ENCODE results near the gene B9D1.

B9D1 gene

DNA sequence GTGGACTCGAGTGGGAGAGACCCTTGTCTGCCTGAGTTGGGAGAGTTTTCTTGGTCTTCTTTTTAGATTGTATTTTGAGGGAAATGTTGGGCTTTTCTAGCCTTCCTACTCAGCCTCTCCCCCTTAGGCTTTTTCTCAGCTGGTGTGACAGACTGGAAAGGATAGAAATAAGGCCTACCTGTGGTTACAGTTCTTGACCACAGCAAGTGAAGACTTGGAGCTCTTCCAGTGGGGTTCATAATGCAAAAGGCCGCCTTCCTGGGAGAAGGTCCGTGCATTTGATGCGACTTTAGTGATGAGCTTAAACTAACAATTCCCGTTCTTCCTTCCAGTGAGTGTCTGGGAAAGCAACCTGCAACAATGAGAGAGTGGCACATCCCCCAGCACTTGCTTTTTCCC, 56.8 kb downstream of the B9D1 start:
- no peak overlapping the region for H3K4me3 ChIP-seq (ENCODE audit: control insufficient read depth, low read depth, low read length)
- DNase-seq (ENCODE audit: low read depth), result no peak
- TF ChIP-seq, protein P1, sequence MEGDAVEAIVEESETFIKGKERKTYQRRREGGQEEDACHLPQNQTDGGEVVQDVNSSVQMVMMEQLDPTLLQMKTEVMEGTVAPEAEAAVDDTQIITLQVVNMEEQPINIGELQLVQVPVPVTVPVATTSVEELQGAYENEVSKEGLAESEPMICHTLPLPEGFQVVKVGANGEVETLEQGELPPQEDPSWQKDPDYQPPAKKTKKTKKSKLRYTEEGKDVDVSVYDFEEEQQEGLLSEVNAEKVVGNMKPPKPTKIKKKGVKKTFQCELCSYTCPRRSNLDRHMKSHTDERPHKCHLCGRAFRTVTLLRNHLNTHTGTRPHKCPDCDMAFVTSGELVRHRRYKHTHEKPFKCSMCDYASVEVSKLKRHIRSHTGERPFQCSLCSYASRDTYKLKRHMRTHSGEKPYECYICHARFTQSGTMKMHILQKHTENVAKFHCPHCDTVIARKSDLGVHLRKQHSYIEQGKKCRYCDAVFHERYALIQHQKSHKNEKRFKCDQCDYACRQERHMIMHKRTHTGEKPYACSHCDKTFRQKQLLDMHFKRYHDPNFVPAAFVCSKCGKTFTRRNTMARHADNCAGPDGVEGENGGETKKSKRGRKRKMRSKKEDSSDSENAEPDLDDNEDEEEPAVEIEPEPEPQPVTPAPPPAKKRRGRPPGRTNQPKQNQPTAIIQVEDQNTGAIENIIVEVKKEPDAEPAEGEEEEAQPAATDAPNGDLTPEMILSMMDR (conservative IDR thresholded peaks at IDR 0.05; ENCODE audit: control insufficient read depth, insufficient read depth, low read depth, low read length), result no peak

DNA sequence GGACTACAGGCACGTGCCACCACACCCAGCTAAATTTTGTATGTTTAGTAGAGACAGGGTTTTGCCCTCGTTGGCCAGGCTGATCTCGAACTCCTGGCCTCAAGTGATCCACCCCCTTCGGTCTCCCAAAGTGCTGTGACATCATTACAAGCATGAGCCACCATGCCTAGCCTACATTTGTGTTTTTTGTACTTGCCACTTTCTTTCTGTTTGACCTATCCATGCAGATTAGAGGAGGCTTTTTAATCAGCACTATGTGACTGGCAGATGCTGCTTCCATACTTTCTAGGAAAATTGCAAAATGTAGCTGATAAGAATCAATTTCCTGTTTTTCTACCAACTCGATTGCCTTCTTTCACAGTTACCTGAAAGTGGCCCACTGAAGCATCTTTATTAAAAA, 57.3 kb downstream of the B9D1 start:
- DNase-seq (ENCODE audit: low read depth), result no peak
- TF ChIP-seq, protein P1 (conservative IDR thresholded peaks at IDR 0.05; ENCODE audit: control insufficient read depth, insufficient read depth, low read depth, low read length), result no peak
- no peak overlapping the region for H3K4me3 ChIP-seq (ENCODE audit: control insufficient read depth, low read depth, low read length)

DNA sequence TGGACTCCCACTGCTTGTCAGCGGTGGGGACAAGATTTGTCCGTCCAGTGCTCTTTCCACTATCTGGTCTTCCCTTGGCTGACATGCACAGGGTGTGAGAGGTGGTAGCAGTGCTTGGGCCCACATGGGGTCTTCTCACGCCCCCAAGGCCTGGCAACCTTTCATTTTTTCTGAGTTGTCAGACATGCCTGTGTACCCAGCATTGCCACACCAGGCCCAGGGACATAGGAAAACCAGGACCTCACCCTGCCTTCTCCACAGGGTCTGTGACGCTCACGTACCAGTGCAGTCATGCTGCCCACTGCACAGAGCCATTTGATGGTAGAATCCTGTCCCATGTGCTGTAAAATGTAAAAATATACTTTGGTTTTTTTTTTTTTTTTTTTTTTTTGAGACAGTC, 57.8 kb downstream of the B9D1 start:
- no peak overlapping the region for H3K4me3 ChIP-seq (ENCODE audit: control insufficient read depth, low read depth, low read length)
- no peak for DNase-seq (ENCODE audit: low read depth)
- TF ChIP-seq, protein P1 (conservative IDR thresholded peaks at IDR 0.05; ENCODE audit: control insufficient read depth, insufficient read depth, low read depth, low read length), result no peak

DNA sequence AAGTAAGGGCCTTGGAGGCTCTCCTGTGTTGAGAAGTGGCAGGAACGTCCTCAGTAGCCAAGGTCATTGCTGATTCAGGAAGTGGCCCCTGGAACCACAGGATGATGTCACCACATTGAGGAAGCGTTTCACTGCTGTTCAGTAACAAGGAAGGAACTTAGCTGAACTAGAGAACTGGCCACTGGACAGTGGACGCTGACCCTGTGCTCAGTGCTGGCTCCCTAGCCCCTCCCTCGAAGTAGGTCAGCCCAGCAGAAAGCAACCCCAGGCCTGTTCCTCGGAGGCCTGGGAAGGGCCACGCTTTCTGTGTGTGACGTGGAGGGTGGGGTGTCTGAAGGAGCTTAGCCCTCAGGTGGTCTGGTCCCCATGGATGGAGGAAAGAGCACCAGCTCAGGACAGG, 58.3 kb downstream of the B9D1 start:
- no peak overlapping the region for H3K4me3 ChIP-seq (ENCODE audit: control insufficient read depth, low read depth, low read length)
- TF ChIP-seq, protein P1 (conservative IDR thresholded peaks at IDR 0.05; ENCODE audit: control insufficient read depth, insufficient read depth, low read depth, low read length), result no peak
- DNase-seq (ENCODE audit: low read depth), result peak; percentile 73

DNA sequence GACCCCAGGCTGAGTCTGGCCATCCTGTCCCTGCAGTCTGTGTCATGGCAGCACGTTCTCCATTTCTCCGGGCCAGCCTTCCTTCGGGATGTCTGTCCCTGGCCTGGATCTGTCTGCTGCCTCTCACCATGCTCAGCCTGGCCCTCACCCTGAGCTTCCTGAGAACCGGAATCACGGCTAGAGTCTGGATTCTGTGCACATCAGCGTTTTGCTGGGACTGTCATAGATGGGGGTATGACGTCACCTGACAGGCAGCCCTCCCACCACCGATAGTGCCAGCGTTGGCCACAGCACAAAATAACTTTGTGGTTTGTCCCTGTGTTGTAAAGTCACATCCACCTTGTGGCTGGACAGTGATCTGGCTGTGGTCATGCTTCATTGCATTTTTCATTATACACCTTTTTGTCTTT, 59.2 kb downstream of the B9D1 start:
- TF ChIP-seq, protein P1 (conservative IDR thresholded peaks at IDR 0.05; ENCODE audit: control insufficient read depth, insufficient read depth, low read depth, low read length), result no peak
- H3K4me3 ChIP-seq (ENCODE audit: control insufficient read depth, low read depth, low read length), result no peak overlapping the region
- no peak for DNase-seq (ENCODE audit: low read depth)

DNA sequence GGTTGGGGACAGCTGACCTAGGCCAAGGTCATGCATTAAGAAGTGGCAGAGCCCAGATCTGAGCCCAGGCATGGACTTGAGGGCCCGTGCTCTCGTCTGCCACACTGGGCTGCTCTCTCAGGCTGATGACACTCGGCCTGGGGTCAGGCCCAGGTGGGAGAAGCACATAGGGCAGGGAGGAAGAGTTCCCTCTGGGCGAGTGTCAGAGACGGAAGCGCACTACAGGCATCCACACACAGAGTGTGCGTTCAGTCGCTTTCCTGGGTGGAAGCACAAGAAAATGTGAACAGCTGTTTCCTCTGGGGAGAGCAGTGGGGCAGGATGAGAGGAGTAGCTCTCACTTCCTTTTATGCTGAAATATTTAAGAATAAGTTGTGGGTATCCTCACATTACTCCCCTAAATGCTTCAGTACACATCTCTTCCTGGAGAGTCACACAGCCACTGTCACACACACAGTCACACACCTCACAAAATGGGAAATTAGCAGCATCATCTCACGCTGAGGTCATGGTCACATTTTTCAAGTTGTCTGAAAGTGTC, 59.7 kb downstream of the B9D1 start:
- no peak for DNase-seq (ENCODE audit: low read depth)
- H3K4me3 ChIP-seq (ENCODE audit: control insufficient read depth, low read depth, low read length), result no peak overlapping the region
- TF ChIP-seq, protein P1 (conservative IDR thresholded peaks at IDR 0.05; ENCODE audit: control insufficient read depth, insufficient read depth, low read depth, low read length), result no peak

DNA sequence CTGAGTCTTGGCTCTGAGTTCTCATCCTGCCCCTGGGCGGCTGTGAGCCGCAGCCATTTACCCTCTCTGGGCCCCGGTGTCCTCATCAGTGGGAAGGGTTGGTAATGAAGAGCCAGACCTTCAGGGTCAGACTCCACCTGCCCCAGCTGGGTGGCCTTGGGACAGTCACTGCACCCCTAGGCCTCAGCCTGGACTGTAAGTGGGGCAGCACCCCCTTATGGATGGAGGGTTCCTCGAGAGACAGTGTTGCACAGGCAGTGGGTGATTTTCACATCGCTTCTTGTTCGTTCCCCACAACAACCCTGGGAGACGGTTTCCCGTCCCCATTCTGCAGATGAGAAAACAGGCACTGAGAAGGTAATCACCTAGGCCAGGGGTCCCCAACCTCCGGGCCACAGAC, 60.5 kb downstream of the B9D1 start:
- H3K4me3 ChIP-seq (ENCODE audit: control insufficient read depth, low read depth, low read length), result no peak overlapping the region
- no peak for DNase-seq (ENCODE audit: low read depth)
- TF ChIP-seq, protein P1 (conservative IDR thresholded peaks at IDR 0.05; ENCODE audit: control insufficient read depth, insufficient read depth, low read depth, low read length), result no peak
